Fibroblast of lung (primary cell): Measurements from ENCODE around the gene GRIK4. TPM values are rescaled to one million over a fixed set of nuclear protein-coding genes. Genes with fewer than 3 reads are reported as not detected.

ENCODE experiments used
- DNase-seq, 2 donors: peaks; one replicate each; pipeline versions ENCODE4 v3.0.0 to v3.0.0-alpha.2; 2010; ENCODE audit warnings: low read depth in 2 of 2
- H2AFZ ChIP-seq: 2 replicates; pipeline ENCODE4 v1.5.1; 2012; ENCODE audit warnings: low read length, control low read depth, inconsistent platforms
- H3K27ac ChIP-seq: 2 replicates; pipeline ENCODE4 v1.5.1; 2011; ENCODE audit warnings: low read length, control low read depth; ENCODE audit not compliant: insufficient read depth
- H3K27me3 ChIP-seq: 2 replicates; pipeline ENCODE4 v1.5.1; 2011; ENCODE audit warnings: mild to moderate bottlenecking, low read length; ENCODE audit not compliant: control insufficient read depth, insufficient read depth
- H3K36me3 ChIP-seq: 2 replicates; pipeline ENCODE4 v1.5.1; 2011; ENCODE audit warnings: low read length; ENCODE audit not compliant: control insufficient read depth, insufficient read depth
- H3K4me1 ChIP-seq: 2 replicates; pipeline ENCODE4 v1.5.1; 2011; ENCODE audit warnings: low read length; ENCODE audit not compliant: control insufficient read depth, insufficient read depth; ENCODE audit errors: extremely low read depth
- H3K4me2 ChIP-seq: 2 replicates; pipeline ENCODE4 v1.5.1; 2011; ENCODE audit warnings: low read length, control low read depth; ENCODE audit not compliant: insufficient read depth; ENCODE audit errors: extremely low read depth
- H3K4me3 ChIP-seq, 4 experiments: fragments of 200-600 bp in 1 of 4; sonication (generic) in 1 of 4; replicated peaks in 1 of 4; 2 replicates each; pipeline ENCODE4 v1.5.1; 2011 to 2016; ENCODE audit warnings: low read length in 4 of 4, low read depth in 3 of 4, mild to moderate bottlenecking in 3 of 4, control low read depth in 2 of 4, inconsistent platforms in 1 of 4, mixed read lengths in 1 of 4; ENCODE audit not compliant: insufficient read depth in 1 of 4; ENCODE audit errors: control extremely low read depth in 1 of 4
- H3K79me2 ChIP-seq: 2 replicates; pipeline ENCODE4 v1.5.1; 2012; ENCODE audit warnings: mild to moderate bottlenecking, low read length, inconsistent platforms; ENCODE audit not compliant: control insufficient read depth, insufficient read depth
- H3K9ac ChIP-seq: 2 replicates; pipeline ENCODE4 v1.5.1; 2011; ENCODE audit warnings: mild to moderate bottlenecking, low read length, control low read depth; ENCODE audit not compliant: insufficient read depth
- H3K9me3 ChIP-seq: 2 replicates; pipeline ENCODE4 v1.5.1; 2012; ENCODE audit warnings: low read depth, low read length; ENCODE audit not compliant: control insufficient read depth, insufficient read depth
- H4K20me1 ChIP-seq: 2 replicates; pipeline ENCODE4 v1.5.1; 2011; ENCODE audit warnings: low read length; ENCODE audit not compliant: control insufficient read depth, insufficient read depth; ENCODE audit errors: extremely low read depth
- CTCF ChIP-seq, 2 donors: IDR thresholded peaks in 1 of 2; conservative IDR thresholded peaks in 1 of 2; 1 replicate in 1 of 2; 2 replicates in 1 of 2; pipeline ENCODE4 v1.5.1; 2011 to 2012; ENCODE audit warnings: low read length in 2 of 2, control low read depth in 1 of 2, inconsistent platforms in 1 of 2, low read depth in 1 of 2, mild to moderate bottlenecking in 1 of 2
- EZH2 ChIP-seq: IDR thresholded peaks from 2 replicates; pipeline ENCODE4 v1.5.1; 2012; ENCODE audit warnings: low read length, control low read depth, mild to moderate bottlenecking; ENCODE audit errors: missing control alignments
- polyA plus RNA-seq, 2 donors: library from polyadenylated mRNA; depleted of rRNA in 1 of 2; stranded (reverse) in 1 of 2; unstranded in 1 of 2; fragments of >200 nt; gene quantifications; 2 replicates each; pipeline ENCODE4 v1.2.1, GENCODE V29; 2011 to 2012; ENCODE audit warnings: missing spikeins in 1 of 2
- total RNA-seq: library from RNA; depleted of rRNA; stranded (reverse); fragments of >200 nt; gene quantifications from 2 replicates; pipeline ENCODE4 v1.2.1, GENCODE V29; 2014

Gene GRIK4
- total and polyA plus RNA-seq, 2 donors (not counting 1 experiment from before 2014, with no cell fraction given): 0.17 to 1.5 TPM

DNA sequence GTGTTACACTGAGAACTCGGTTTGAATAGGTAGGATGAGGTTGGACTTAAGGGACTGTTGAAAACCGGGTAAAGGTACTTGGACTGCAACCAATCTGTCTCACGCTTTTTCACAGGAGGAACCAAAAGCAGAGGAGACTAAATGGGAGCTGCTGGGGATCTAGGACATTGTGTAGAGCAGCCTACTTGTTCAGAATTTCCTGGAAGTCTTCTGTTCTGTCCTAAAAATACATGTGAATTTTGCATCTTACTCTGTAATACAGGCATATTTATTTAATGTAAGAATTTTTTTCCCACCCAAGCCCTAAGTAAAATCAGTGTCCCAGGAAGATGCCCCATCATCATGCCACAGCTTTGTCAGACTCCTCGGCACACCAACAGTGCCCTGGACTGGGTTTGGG is 460.3 kb downstream of the GRIK4 start:
- Histone ChIP-seq H3K4me3 (no peak overlapping the region), H3K27me3 (no peaks in the 10 kb centered on the region), H2AFZ (no peak overlapping the region), H3K4me1 (no peaks in the 10 kb centered on the region), H3K9ac (no peak overlapping the region), H3K27ac (no peak overlapping the region), H3K79me2 (no peaks in the 10 kb centered on the region), H3K4me2 (no peak overlapping the region), H3K9me3 (no peaks in the 10 kb centered on the region), H3K36me3 (no peaks in the 10 kb centered on the region), H4K20me1 (no peaks in the 10 kb centered on the region)
- no peak for DNase-seq
- TF ChIP-seq CTCF (conservative IDR thresholded peaks at IDR 0.05 in 1 of 2, IDR thresholded peaks at IDR 0.05 in 1 of 2; ENCODE audit: low read depth in 1 of 2, low read length in 2 of 2) (no peak), EZH2 (no peak)

- Histone ChIP-seq H3K36me3 (no peaks in the 10 kb centered on the region), H3K27me3 (no peaks in the 10 kb centered on the region), H3K4me3 (no peak overlapping the region), H3K9ac (no peak overlapping the region), H3K4me2 (no peak overlapping the region), H4K20me1 (no peaks in the 10 kb centered on the region), H2AFZ (no peak overlapping the region), H3K4me1 (no peaks in the 10 kb centered on the region), H3K79me2 (no peaks in the 10 kb centered on the region), H3K9me3 (no peaks in the 10 kb centered on the region), H3K27ac (no peak overlapping the region)
- no peak for TF ChIP-seq EZH2
- DNase-seq: no peak
Measured at GRCh38 chr11:120972621-120973020, 461.1 kb downstream of the GRIK4 start.

GRCh38 chr11:120973501-120973900 is 462.0 kb downstream of the GRIK4 start:
- no peak for DNase-seq
- Histone ChIP-seq H4K20me1 (no peaks in the 10 kb centered on the region), H2AFZ (no peak overlapping the region), H3K27ac (no peak overlapping the region), H3K9me3 (no peaks in the 10 kb centered on the region), H3K4me2 (no peak overlapping the region), H3K9ac (no peak overlapping the region), H3K4me1 (no peaks in the 10 kb centered on the region), H3K36me3 (no peaks in the 10 kb centered on the region), H3K79me2 (no peaks in the 10 kb centered on the region), H3K4me3 (no peak overlapping the region), H3K27me3 (no peaks in the 10 kb centered on the region)
- no peak for TF ChIP-seq EZH2
- TF ChIP-seq CTCF (conservative IDR thresholded peaks at IDR 0.05 in 1 of 2, IDR thresholded peaks at IDR 0.05 in 1 of 2; ENCODE audit: low read depth in 1 of 2, low read length in 2 of 2): no peak

- DNase-seq: no peak
- H3K4me2 ChIP-seq: no peak overlapping the region
- no peak overlapping the region for H3K4me3 ChIP-seq
- no peaks in the 10 kb centered on the region for H3K36me3 ChIP-seq
- H4K20me1 ChIP-seq: no peaks in the 10 kb centered on the region
- H3K27me3 ChIP-seq: no peaks in the 10 kb centered on the region
- no peak for TF ChIP-seq CTCF (conservative IDR thresholded peaks at IDR 0.05 in 1 of 2, IDR thresholded peaks at IDR 0.05 in 1 of 2; ENCODE audit: low read depth in 1 of 2, low read length in 2 of 2)
- TF ChIP-seq EZH2: no peak
- H3K9me3 ChIP-seq: no peaks in the 10 kb centered on the region
- H3K9ac ChIP-seq: no peak overlapping the region
- no peaks in the 10 kb centered on the region for H3K79me2 ChIP-seq
- H2AFZ ChIP-seq: no peak overlapping the region
- no peaks in the 10 kb centered on the region for H3K4me1 ChIP-seq
- H3K27ac ChIP-seq: no peak overlapping the region
Measured at GRCh38 chr11:120974466-120974865, 462.9 kb downstream of the GRIK4 start.
